ENCODE measurements around the gene CRELD2. TPM values are rescaled to one million over a fixed set of nuclear protein-coding genes. Genes with fewer than 3 reads are reported as not detected.

Gene CRELD2
- total and polyA plus RNA-seq, 2 of the 4 experiments (the other 2 are of a cell fraction) = 36.2 to 70.7 TPM

GRCh38 chr22:49921508-49922278, 3.3 kb downstream of the CRELD2 start (continued):
- TF ChIP-seq MAZ (IDR thresholded peaks at IDR 0.05; ENCODE audit: borderline replicate concordance, low read depth, low read length) = no peak

DNA sequence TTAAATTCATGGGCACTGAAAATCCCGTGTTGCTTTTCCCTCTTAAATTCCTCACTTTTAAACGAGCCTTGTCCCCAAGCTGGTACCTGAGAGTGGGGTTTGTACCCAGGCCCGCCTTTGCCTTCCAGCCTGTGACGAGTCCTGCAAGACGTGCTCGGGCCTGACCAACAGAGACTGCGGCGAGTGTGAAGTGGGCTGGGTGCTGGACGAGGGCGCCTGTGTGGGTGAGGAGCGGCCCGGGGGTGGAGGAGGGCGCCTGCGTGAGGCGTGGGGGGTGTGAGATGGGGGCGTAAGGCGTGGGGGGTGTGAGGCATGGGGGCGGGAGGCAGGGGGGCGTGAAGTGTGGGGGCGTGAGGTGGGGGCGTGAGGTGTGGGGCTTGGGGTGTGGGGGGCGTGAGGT, 4.0 kb downstream of the CRELD2 start:
- Histone ChIP-seq H3K4me3 (ENCODE audit: insufficient read depth, low read depth, low read length) (no peak overlapping the region), H2BK15ac (ENCODE audit: low read depth, low read length) (no peak overlapping the region), H3K9ac (ENCODE audit: low read depth, low read length) (no peak overlapping the region), H4K20me1 (ENCODE audit: insufficient read depth, low read length) (no peaks in the 10 kb centered on the region; the same call in 1 of the 2 replicates), H3K14ac (replicated peaks; ENCODE audit: low read depth, low read length) (no peak overlapping the region), H2BK120ac (ENCODE audit: low read depth, low read length) (no peak overlapping the region), H3K23ac (ENCODE audit: low read depth, low read length) (no peak overlapping the region), H3K9me3 (ENCODE audit: control insufficient read depth, insufficient read depth, low read length) (no peaks in the 10 kb centered on the region), H2BK5ac (ENCODE audit: low read depth, low read length, poor library complexity, severe bottlenecking) (no peak overlapping the region), H2AK9ac (replicated peaks; ENCODE audit: low read depth, low read length, poor library complexity) (no peak overlapping the region), H4K91ac (ENCODE audit: insufficient read depth, low read depth, low read length) (no peak overlapping the region), H4K5ac (ENCODE audit: low read depth, low read length) (no peak overlapping the region), H3K79me1 (ENCODE audit: low read depth in 1 of 2, low read length in 2 of 2) (peaks cover 19 to 28% of the 10 kb centered on the region in 2 experiments), H3K27me3 (ENCODE audit: control insufficient read depth, insufficient read depth, low read length) (no peaks in the 10 kb centered on the region), H2AFZ (replicated peaks; ENCODE audit: low read length, poor library complexity) (no peak overlapping the region), H3K4me1 (ENCODE audit: control insufficient read depth, insufficient read depth, low read length) (peaks cover 16% of the 10 kb centered on the region), H3K36me3 (ENCODE audit: control insufficient read depth, insufficient read depth, low read length) (peaks cover 25% of the 10 kb centered on the region), H3K4ac (ENCODE audit: low read depth, low read length) (no peak overlapping the region), H3K9me1 (ENCODE audit: insufficient read depth, low read length) (peaks cover 4% of the 10 kb centered on the region; the same call in 1 of the 2 replicates), H2BK20ac (ENCODE audit: low read depth, low read length) (no peak overlapping the region), H4K8ac (ENCODE audit: low read depth in 2 of 2, low read length in 2 of 2) (no peak overlapping the region; a peak in 1 of 4 replicates), H3K4me2 (ENCODE audit: low read depth, low read length) (no peak overlapping the region), H3K27ac (ENCODE audit: insufficient read depth, low read length) (no peak overlapping the region), H3K18ac (ENCODE audit: low read depth, low read length) (no peak overlapping the region), H3K56ac (ENCODE audit: extremely low read depth, insufficient read depth, low read length) (no peak overlapping the region), H2AK5ac (ENCODE audit: low read depth, low read length) (no peak overlapping the region)
- dilution Hi-C loops (cut with HindIII; ENCODE audit: low sequenced_read_pairs, unreplicated experiment) (no loop called here), in situ Hi-C loops (cut with MboI; ENCODE audit: low sequenced_read_pairs) (loop anchor here (25.0 kb wide), 1 partner anchor 110 kb away; no protein-coding TSS in a partner anchor), intact Hi-C loops (cut with micrococcal nuclease) (no loop called here)
- no CpG with 5 or more reads among the region's 22 CpGs for WGBS, 2 experiments (ENCODE audit: extremely low coverage in 2 of 2, insufficient read length in 1 of 2)
- no peak for TF ChIP-seq RCOR1 (IDR thresholded peaks at IDR 0.05; ENCODE audit: insufficient replicate concordance, low read length)
- no peak for TF ChIP-seq NFE2L2 (IDR thresholded peaks at IDR 0.05; ENCODE audit: low read depth, low read length)
- no peak for TF ChIP-seq CHD1 (IDR thresholded peaks at IDR 0.05; ENCODE audit: low read depth, low read length)
- TF ChIP-seq RFX5 (IDR thresholded peaks at IDR 0.05; ENCODE audit: low read depth, low read length) = no peak
- TF ChIP-seq CEBPB (IDR thresholded peaks at IDR 0.05; ENCODE audit: low read depth, low read length) = no peak
- TF ChIP-seq MXI1 (IDR thresholded peaks at IDR 0.05; ENCODE audit: borderline replicate concordance, low read depth, low read length) = no peak
- no peak for TF ChIP-seq SMC3 (IDR thresholded peaks at IDR 0.05; ENCODE audit: low read depth, low read length)
- ATAC-seq (ENCODE audit: low read depth) (no peak), DNase-seq (no peak)
- no TSS peak for BruUV-seq (replicated peaks)
- POLR2A ChIA-PET (ENCODE audit: unreplicated experiment) = no interaction called here
- CTCF ChIA-PET = interaction anchor here (0.5 kb wide), 1 partner anchor 101 kb away, joined by 3 read pairs; no protein-coding TSS in a partner anchor

Measured in IMR-90 (cell line).